ENCODE measurements around the gene TMEM168.
"Not testable (repeated sequence)": the region's sequence is repeated elsewhere in the genome, so short reads cannot be mapped to it uniquely, and the experiment has no call there.

The TMEM168 gene, protein sequence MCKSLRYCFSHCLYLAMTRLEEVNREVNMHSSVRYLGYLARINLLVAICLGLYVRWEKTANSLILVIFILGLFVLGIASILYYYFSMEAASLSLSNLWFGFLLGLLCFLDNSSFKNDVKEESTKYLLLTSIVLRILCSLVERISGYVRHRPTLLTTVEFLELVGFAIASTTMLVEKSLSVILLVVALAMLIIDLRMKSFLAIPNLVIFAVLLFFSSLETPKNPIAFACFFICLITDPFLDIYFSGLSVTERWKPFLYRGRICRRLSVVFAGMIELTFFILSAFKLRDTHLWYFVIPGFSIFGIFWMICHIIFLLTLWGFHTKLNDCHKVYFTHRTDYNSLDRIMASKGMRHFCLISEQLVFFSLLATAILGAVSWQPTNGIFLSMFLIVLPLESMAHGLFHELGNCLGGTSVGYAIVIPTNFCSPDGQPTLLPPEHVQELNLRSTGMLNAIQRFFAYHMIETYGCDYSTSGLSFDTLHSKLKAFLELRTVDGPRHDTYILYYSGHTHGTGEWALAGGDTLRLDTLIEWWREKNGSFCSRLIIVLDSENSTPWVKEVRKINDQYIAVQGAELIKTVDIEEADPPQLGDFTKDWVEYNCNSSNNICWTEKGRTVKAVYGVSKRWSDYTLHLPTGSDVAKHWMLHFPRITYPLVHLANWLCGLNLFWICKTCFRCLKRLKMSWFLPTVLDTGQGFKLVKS

DNA sequence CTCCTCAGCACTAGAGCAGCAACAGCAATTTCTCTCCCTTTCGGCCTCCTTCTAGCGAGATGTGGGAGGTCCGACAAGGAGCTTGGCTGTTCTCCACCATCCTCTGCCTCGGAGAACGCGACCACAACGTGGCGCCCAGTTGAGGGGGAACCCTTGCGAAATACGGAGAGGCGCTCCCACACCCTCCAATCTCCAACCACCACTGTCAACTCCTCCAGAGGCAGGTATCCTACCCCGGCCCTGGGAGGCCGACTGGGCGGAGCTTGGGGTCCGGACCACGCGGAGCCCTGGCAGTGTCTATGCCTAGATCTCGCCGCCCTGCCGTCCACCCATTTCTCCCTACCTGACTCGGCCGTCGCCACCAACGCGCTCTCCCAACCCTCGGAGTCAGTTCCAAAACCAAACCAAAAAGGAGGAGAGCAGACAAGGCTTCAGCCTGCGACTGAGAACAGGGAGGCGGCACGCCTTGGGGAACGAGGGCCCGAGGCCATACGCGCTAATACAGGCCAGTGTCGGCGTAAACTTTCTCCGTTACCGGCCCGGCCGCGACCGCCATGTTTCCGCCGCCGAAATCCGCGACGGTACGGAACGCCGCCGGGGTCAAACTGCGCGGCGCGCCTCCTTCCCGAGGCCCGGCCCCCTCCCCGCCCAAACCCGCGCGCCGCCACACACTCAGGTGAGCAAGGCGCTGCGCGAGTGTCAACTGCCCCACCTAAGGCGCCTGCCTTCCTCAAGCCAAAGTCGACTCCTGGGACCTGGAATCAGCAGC lies at the start of gene TMEM168:
Gene TMEM168 (minus strand): TSS at position 577 of the 769 bp plus-strand sequence. CDS start 5,568 bp downstream, outside the sequence.
- TF ChIP-seq, protein P1, sequence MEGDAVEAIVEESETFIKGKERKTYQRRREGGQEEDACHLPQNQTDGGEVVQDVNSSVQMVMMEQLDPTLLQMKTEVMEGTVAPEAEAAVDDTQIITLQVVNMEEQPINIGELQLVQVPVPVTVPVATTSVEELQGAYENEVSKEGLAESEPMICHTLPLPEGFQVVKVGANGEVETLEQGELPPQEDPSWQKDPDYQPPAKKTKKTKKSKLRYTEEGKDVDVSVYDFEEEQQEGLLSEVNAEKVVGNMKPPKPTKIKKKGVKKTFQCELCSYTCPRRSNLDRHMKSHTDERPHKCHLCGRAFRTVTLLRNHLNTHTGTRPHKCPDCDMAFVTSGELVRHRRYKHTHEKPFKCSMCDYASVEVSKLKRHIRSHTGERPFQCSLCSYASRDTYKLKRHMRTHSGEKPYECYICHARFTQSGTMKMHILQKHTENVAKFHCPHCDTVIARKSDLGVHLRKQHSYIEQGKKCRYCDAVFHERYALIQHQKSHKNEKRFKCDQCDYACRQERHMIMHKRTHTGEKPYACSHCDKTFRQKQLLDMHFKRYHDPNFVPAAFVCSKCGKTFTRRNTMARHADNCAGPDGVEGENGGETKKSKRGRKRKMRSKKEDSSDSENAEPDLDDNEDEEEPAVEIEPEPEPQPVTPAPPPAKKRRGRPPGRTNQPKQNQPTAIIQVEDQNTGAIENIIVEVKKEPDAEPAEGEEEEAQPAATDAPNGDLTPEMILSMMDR (IDR thresholded peaks at IDR 0.05; ENCODE audit: extremely low read depth, insufficient read depth, missing control alignments) = peak; percentile 15
- in situ Hi-C loops (cut with MboI; ENCODE audit: low pct_unique_long_range_greater_than_20kb, low sequenced_read_pairs, unreplicated experiment) = no loop called here
- DNase-seq (ENCODE audit: low spot score) = peak; percentile 85

DNA sequence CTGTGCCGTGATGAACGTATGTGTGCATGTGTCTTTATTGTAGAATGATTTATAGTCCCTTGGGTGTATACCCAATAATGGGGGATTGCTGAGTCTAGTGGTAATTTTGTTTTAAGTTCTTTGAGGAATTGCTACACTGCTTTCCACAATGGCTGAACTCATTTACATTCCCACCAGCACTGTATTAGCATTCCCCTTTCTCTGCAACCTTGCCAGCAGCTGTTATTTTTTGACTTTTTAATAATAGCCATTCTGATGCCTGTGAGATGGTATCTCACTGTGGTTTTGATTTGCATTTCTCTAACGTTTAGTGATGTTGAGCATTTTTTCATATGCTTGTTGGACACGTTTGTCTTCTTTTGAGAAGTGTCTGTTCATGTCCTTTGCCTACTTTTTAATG lies 45.7 kb upstream of the TMEM168 start:
- DNase-seq (ENCODE audit: low spot score); in situ Hi-C loops (cut with MboI; ENCODE audit: low pct_unique_long_range_greater_than_20kb, low sequenced_read_pairs, unreplicated experiment): not testable (repeated sequence)

DNA sequence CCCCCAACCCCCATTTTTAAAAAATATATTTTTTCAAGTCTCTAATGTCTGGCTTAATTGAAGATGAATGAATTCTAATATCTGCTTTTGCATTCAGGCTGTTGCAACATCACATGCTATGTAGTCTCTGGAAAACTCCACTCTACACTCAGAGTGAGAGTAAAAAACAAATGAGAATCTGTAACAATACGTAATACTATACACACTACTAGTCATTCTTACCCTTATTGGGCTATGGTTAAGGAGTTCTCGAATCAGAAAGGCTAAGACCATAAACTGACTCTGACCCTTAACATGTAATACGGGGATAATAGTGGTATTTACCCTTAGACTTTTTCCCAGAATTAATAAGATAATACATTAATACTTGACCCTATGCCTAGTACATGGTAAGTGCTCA lies 42.9 kb upstream of the TMEM168 start:
- in situ Hi-C loops (cut with MboI; ENCODE audit: low pct_unique_long_range_greater_than_20kb, low sequenced_read_pairs, unreplicated experiment) = no loop called here
- DNase-seq (ENCODE audit: low spot score) = no peak
- TF ChIP-seq, protein P1 (IDR thresholded peaks at IDR 0.05; ENCODE audit: extremely low read depth, insufficient read depth, missing control alignments) = no peak

DNA sequence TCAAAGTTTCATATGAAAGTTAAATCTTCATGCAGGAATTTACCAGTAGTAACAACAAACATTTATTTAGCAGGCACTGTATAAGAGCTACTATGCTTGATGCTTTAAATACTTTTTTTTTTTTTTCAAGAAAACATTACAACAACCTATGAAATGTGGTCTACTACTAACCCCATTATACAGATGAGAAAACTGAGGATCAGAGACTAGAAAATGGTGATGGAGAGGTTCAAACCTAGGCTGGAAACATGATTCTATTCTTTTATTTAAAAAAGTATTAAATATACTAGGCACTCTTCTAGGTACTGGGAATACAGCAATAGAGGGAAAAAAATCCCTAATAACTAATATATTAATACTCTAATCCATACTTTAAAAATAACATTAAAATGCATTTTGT lies 40.6 kb upstream of the TMEM168 start:
- in situ Hi-C loops (cut with MboI; ENCODE audit: low pct_unique_long_range_greater_than_20kb, low sequenced_read_pairs, unreplicated experiment) = no loop called here
- no peak for DNase-seq (ENCODE audit: low spot score)
- TF ChIP-seq, protein P1 (IDR thresholded peaks at IDR 0.05; ENCODE audit: extremely low read depth, insufficient read depth, missing control alignments) = no peak

DNA sequence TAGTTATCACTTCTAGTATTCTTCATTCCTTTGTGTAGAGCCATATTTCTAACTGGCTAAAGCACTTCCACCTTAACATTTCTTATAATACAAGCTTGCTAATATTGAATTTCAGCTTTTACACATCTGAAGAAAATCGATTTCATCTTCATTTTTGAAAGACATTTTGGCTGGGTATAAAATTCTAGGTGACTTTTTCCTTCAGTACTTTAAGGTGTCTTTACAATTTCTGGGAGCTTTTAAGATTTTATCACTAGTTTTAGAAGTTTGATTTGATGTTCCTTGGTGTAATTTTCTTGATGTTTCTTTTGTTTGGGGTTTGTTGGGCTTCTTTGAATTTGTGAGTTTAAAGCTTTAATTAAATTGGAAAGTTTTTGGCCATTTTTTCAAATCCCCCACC lies 38.5 kb upstream of the TMEM168 start:
- TF ChIP-seq, protein P1 (IDR thresholded peaks at IDR 0.05; ENCODE audit: extremely low read depth, insufficient read depth, missing control alignments) = no peak
- DNase-seq (ENCODE audit: low spot score) = no peak
- in situ Hi-C loops (cut with MboI; ENCODE audit: low pct_unique_long_range_greater_than_20kb, low sequenced_read_pairs, unreplicated experiment) = no loop called here

DNA sequence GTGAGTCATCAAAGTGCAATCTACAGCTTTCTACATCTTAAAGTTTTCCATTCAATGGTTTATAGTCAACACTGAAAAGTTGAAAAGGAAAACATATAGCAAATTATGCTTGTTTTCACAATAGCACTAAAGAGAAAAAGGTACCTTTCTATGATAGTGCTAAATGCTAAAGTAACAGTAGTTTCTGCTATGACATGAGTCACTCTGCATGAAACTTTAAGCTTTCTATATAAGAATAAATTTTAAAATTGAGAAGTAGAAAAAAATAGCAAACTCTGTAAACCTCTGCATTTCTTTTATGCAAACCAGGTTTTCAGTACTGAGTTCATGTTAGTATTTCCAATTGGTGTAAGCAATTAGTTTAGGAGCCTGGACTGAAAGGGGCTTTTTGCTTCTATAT lies 31.2 kb upstream of the TMEM168 start:
- DNase-seq (ENCODE audit: low spot score) = no peak
- in situ Hi-C loops (cut with MboI; ENCODE audit: low pct_unique_long_range_greater_than_20kb, low sequenced_read_pairs, unreplicated experiment) = no loop called here
- TF ChIP-seq, protein P1 (IDR thresholded peaks at IDR 0.05; ENCODE audit: extremely low read depth, insufficient read depth, missing control alignments) = no peak
